Ovary (tissue), 9 donors: ENCODE data around the gene DNAAF1. TPM values are rescaled to one million over a fixed set of nuclear protein-coding genes. Genes with fewer than 3 reads are reported as not detected.

Experiments used
- DNase-seq, 5 donors: peaks; one replicate each; pipeline ENCODE4 v3.0.0-alpha.2; 2019 to 2020
- H3K27ac ChIP-seq, 2 donors: fragments of 200-600 bp; one replicate each; pipeline versions ENCODE4 v1.5.1 to v1.8.0; 2019 to 2022
- H3K27me3 ChIP-seq: fragments of 200-600 bp; one replicate; pipeline ENCODE4 v1.8.0; 2022
- H3K36me3 ChIP-seq: fragments of 200-600 bp; sonication (generic); one replicate; pipeline ENCODE4 v1.5.1; 2019
- H3K4me1 ChIP-seq: one replicate; pipeline ENCODE4 v1.8.1; 2013; ENCODE audit warnings: mild to moderate bottlenecking, moderate library complexity; ENCODE audit not compliant: insufficient read depth
- H3K4me3 ChIP-seq: fragments of 200-600 bp; sonication (generic); one replicate; pipeline ENCODE4 v1.5.1; 2017
- H3K9me3 ChIP-seq, 2 donors: fragments of 200-600 bp in 1 of 2; sonication (generic) in 1 of 2; one replicate each; pipeline versions ENCODE4 v1.5.1 to v1.8.1; 2013 to 2019; ENCODE audit warnings: mild to moderate bottlenecking in 1 of 2, moderate library complexity in 1 of 2
- CTCF ChIP-seq, 3 donors: fragments of 450-650 bp in 2 of 3; fragments of 200-600 bp in 1 of 3; IDR thresholded peaks; one replicate each; pipeline versions ENCODE4 v1.5.1 to v1.8.0; 2016 to 2022; ENCODE audit warnings: antibody characterized with exemption in 3 of 3, mild to moderate bottlenecking in 1 of 3
- EP300 ChIP-seq: sonication (generic); formaldehyde crosslinking; IDR thresholded peaks from one replicate; pipeline ENCODE4 v1.6.1; 2017; ENCODE audit warnings: antibody characterized with exemption
- POLR2A ChIP-seq: fragments of 450-650 bp; IDR thresholded peaks from one replicate; pipeline ENCODE4 v1.6.1; 2017; ENCODE audit warnings: antibody characterized with exemption, mild to moderate bottlenecking, moderate library complexity
- WGBS, 3 donors: extraction: QIAGEN DNeasy Blood & Tissue Kit in 1 of 3; methylation state at CpG; one replicate each; pipeline versions ENCODE4 v1.1.5 to v1.1.7; 2013 to 2017; 5-methylcytosine and 5-hydroxymethylcytosine counted together
- intact Hi-C, 4 donors: fragments of 100-400 bp; cut with DNase I; formaldehyde crosslinking; loops; one replicate each; pipeline versions ENCODE4 v1.11.0 to v1.15.1; 2022 to 2023
- polyA plus RNA-seq, 2 donors: library from polyadenylated mRNA; stranded (reverse); fragments of 200-250 nt in 1 of 2; fragments of 350-450 nt in 1 of 2; fragmentation: Illumina TruSeq in 1 of 2; extraction: RNeasy Lipid Tissue Mini Kit (QIAGEN cat#74804) in 1 of 2; gene quantifications; one replicate each; pipeline ENCODE4 v1.2.3, GENCODE V29; 2013 to 2014
- total RNA-seq, 7 donors: library from RNA; depleted of rRNA in 2 of 7; stranded (reverse); fragments of >200 nt in 2 of 7; fragmentation: NEBNext Ultra II Directional in 3 of 7; extraction: Animal tissue kit (Norgen Biotek cat#: 25700) in 3 of 7; gene quantifications; one replicate each; pipeline versions ENCODE4 v1.1.0 to v1.2.4, GENCODE V29; 2016 to 2023
- donor health status: DM: no; HTN: no; CAD: no; lungs with moderate emphysema.
- donor health status: DM: no; HTN: no; CAD: no.
- donor health status: Bipolar disorder and iron deficiency.
- donor health status: DM: yes; HTN: yes; CAD: no.
- donor health status: DM: no; HTN: no; CAD: no.
- donor health status: DM: yes; HTN: yes; CAD: no.

Gene DNAAF1
- total and polyA plus RNA-seq, 9 donors: 0.33 to 42.6 (median 1.8) TPM

GRCh38 chr16:84218176-84218823 lies 73.2 kb downstream of the DNAAF1 start:
- DNase-seq: no peak
- no peaks in the 10 kb centered on the region for H3K27me3 ChIP-seq
- 83 to 86% (median 85%) methylated on average over 17 of the region's 17 CpGs for WGBS, 3 donors
- no peak overlapping the region for H3K27ac ChIP-seq
- H3K36me3 ChIP-seq: no peaks in the 10 kb centered on the region
- no peak overlapping the region for H3K4me3 ChIP-seq
- H3K4me1 ChIP-seq: no peaks in the 10 kb centered on the region
- intact Hi-C loops: no loop called here
- TF ChIP-seq POLR2A (no peak), EP300 (no peak), CTCF (IDR thresholded peaks at IDR 0.05) (no peak)
- H3K9me3 ChIP-seq: no peaks in the 10 kb centered on the region

GRCh38 chr16:84218956-84219355 lies 73.8 kb downstream of the DNAAF1 start:
- no peak overlapping the region for H3K4me3 ChIP-seq
- H3K27ac ChIP-seq: no peak overlapping the region
- no peak for DNase-seq
- H3K4me1 ChIP-seq: no peaks in the 10 kb centered on the region
- TF ChIP-seq CTCF (IDR thresholded peaks at IDR 0.05) (no peak), EP300 (no peak), POLR2A (no peak)
- H3K36me3 ChIP-seq: no peaks in the 10 kb centered on the region
- H3K9me3 ChIP-seq: no peaks in the 10 kb centered on the region
- 66 to 75% (median 70%) methylated on average over 6 of the region's 6 CpGs for WGBS, 3 donors
- no peaks in the 10 kb centered on the region for H3K27me3 ChIP-seq
- intact Hi-C loops: no loop called here

- Histone ChIP-seq H3K27ac (no peak overlapping the region), H3K27me3 (no peaks in the 10 kb centered on the region), H3K9me3 (no peaks in the 10 kb centered on the region), H3K4me1 (no peaks in the 10 kb centered on the region), H3K4me3 (no peak overlapping the region), H3K36me3 (no peaks in the 10 kb centered on the region)
- no peak for TF ChIP-seq POLR2A
- no peak for TF ChIP-seq CTCF (IDR thresholded peaks at IDR 0.05)
- 97 to 100% (median 100%) methylated on average over 1 of the region's 1 CpG for WGBS, 3 donors
- intact Hi-C loops: no loop called here
- DNase-seq: no peak
Observed at GRCh38 chr16:84220851-84221250, 75.7 kb downstream of the DNAAF1 start.

GRCh38 chr16:84223456-84223855 lies 78.3 kb downstream of the DNAAF1 start:
- Histone ChIP-seq H3K27ac (no peak overlapping the region), H3K36me3 (no peaks in the 10 kb centered on the region), H3K27me3 (no peaks in the 10 kb centered on the region), H3K9me3 (no peaks in the 10 kb centered on the region), H3K4me1 (peaks cover 4% of the 10 kb centered on the region), H3K4me3 (no peak overlapping the region)
- 85 to 94% (median 90%) methylated on average over 4 of the region's 4 CpGs for WGBS, 3 donors
- no peak for TF ChIP-seq POLR2A
- TF ChIP-seq EP300: no peak
- TF ChIP-seq CTCF (IDR thresholded peaks at IDR 0.05): no peak
- no peak for DNase-seq
- intact Hi-C loops: no loop called here
